Fibroblast of the aortic adventitia (primary cell): Measurements from ENCODE around the gene KIAA1210. TPM values are rescaled to one million over a fixed set of nuclear protein-coding genes. Genes with fewer than 3 reads are reported as not detected.

Experiments
- DNase-seq: peaks from one replicate; pipeline ENCODE4 v3.0.0-alpha.2; 2010; ENCODE audit warnings: low read depth
- H3K4me3 ChIP-seq: 2 replicates; pipeline ENCODE4 v1.5.1; 2011; ENCODE audit warnings: low read depth, mild to moderate bottlenecking, control low read depth, low read length, moderate library complexity
- CTCF ChIP-seq: IDR thresholded peaks from 2 replicates; pipeline ENCODE4 v1.5.1; 2011; ENCODE audit warnings: mild to moderate bottlenecking, low read length, control low read depth, inconsistent platforms; ENCODE audit not compliant: insufficient read depth
- total RNA-seq: library from RNA; depleted of rRNA; stranded (reverse); fragments of >200 nt; gene quantifications from 2 replicates; pipeline ENCODE4 v1.2.3, GENCODE V29; 2012; ENCODE audit warnings: low replicate concordance

The KIAA1210 gene
- total RNA-seq, 1 donor, result not detected

GRCh38 chrX:119028733-119029330 lies 98.8 kb downstream of the KIAA1210 start:
- no peak for TF ChIP-seq CTCF
- DNase-seq, result peak; percentile 6
- H3K4me3 ChIP-seq, result no peak overlapping the region

Other genes with a start within 250 kb of the KIAA1210 start
- 1.5 TPM in 1 of 2 replicates, not detected in the other for gene LONRF3, start 153.2 kb downstream of the KIAA1210 start, total RNA-seq
- gene CT47C1, start 54.8 kb downstream of the KIAA1210 start, total RNA-seq, result not detected in 2 replicates
- 38.3 and 162 TPM in 2 replicates for gene PGRMC1, start 108.5 kb upstream of the KIAA1210 start, total RNA-seq